HG03457 (cell line): ENCODE data around the gene ZBTB42.

Source experiments
- ATAC-seq: cut with Tn5 transposase; IDR thresholded peaks from one replicate; pipeline ENCODE4 v1.9.1; 2021; ENCODE audit warnings: moderate number of reproducible peaks; ENCODE audit not compliant: unreplicated experiment

Gene ZBTB42

DNA sequence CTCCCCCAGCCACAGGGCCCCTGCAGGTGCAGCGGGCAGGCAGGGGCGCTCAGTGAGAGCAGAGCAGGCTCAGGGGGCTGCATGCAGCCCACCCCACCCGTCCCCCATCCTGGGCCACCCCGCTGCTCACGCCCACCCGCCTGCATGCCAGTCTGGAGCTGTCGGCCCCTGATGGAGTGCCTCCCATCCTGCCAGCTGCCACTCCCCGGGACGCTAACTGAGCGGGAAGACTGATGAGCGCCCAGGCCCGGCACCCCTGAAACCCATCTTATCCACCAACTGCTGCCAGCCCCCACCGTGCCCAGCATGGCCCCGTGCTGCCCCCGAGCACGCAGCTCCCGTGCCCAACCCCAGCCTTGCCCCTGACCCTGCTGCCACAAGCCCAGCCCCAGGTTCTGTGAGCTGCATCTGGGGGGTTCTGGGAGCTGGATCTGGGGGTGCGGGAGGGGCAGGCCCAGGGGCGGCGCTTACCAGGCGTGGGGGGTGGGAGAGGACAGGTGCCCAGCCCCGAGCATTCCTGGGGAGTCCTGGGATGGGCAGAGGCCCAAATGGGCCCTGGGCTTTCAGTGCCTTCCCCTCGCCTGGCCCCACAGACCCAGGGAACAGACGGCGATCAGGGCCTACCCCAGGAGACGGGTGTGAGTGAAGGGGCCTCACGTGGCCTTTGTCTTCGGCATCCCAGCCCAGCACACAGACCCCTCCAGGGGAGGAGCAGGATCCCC, 18.7 kb upstream of the ZBTB42 start:
- ATAC-seq, result no peak

DNA sequence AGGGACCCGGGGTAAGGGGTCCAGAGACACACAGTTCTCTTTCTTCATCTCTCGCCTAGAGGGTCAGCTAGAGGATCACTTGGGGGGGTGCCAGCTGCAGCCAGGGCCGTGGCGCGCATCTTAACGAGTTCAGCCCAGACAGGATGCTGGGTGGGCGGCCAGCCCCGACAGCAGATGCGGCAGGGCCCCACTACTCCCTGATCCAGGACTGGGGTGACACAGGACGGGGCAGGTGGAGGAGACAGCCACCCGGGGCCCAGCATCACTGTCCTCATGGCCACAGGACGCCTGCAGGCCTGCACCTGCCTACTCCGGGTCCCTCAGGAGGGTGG, 18.1 kb upstream of the ZBTB42 start:
- ATAC-seq, result no peak

DNA sequence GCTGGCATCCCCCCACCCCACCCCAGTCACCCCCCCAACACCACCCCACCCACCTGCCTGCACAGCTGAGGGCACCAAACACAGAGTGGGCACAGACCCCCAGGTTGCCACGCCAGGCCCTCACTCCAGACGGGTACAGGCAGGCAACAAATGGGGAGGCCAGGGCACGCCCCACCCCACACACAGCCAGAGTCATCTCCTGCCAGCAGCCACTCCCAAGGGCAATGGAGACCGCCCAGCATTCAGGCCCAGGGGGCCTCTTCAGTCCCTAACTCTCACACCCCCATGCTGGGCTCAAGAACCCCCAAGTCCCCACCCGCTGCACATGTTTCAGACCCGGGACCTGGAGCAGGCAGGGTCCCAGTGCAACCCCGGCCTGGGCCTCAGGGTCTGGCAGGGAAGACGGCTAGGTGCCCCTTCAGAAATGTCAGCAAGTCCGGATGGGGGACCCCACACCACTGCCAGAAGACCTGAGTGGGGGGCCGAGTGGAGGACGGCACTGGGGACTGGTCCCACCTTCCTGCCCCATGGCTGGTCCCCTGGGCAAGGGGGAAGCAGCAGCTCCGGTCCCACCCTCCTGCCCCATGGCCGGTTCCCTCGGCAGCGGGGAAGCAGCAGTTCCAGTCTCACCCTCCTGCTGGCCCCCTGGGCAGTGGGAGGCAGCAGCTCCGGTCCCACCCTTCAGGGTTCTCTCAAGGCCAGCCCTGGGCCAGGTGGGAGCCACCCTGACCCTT, 17.2 kb upstream of the ZBTB42 start:
- no peak for ATAC-seq

DNA sequence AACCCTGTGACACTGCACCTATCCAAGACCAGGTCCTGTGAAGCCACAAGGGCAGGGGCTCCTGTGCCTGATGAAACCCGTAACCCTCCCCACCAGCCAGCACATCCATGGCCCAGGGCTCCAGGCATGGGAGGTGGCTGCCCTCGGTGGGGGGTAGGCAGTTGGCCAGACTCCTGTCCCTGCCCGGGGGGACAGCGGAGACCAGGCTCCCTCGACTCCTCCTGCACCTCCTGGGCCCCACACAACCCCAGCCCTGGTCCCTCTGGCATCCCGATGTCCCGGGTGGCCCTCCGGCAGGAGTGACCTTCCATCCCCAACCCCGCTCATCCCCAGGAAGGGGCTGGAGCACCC, 16.7 kb upstream of the ZBTB42 start:
- ATAC-seq, result no peak

DNA sequence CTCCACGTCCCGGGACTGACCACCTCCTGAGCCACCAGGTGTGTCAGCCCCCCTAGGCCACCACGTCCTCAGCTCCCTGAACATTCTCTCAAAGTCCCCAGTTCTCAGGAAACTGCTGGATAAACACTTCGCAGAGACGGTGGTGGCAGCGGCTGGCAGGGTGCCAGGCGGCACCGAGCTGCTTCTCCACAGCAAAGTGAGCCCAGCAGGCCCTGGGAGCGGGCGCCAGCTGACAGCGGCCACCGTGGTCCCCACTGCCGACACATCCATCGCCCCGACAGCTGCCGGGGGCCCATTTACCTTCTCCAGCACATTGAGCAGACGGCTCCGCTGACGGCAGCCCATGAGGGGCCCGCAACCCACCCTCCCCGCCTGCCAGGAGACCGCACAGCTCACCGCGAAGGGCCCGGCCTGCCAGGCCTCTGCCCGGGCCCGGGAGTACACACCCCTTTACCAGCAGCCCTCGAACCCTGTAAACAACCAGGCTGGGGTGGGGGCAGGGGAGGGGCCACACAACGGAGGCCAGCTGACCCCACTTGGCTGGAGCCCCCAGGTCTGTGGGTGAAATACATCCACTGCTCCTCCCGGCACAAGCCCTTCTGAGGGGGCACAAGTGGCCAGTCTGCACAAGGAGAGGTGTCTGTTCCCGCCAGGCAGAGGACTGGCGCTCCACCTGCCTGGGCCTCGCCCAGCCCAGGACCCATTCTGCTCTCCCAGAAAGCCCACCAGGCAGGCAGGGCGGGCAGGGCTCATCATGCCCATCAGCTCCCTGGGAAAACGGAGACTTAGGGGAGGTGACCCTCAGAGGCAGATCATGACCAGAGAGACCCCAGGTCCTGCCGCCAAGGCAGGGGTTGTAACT, 15.8 kb upstream of the ZBTB42 start:
- no peak for ATAC-seq

DNA sequence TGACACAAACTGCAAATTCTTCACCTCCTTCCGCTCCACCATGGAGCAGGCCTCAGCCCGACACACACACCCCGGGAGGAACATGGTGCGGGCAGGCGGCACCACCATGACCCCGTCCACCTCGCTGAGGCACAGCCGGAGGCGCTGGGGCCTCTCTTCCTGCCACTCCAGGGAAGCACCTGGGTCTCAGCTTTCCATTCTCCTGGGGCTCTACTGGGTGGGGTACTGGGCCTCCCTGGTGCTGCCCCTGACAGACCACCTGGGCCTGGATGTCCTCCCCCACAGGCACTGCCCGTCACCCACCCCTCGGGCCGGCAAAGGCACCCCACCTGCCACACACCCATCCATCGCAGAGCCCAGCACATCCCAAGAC, 15.2 kb upstream of the ZBTB42 start:
- ATAC-seq, result no peak

DNA sequence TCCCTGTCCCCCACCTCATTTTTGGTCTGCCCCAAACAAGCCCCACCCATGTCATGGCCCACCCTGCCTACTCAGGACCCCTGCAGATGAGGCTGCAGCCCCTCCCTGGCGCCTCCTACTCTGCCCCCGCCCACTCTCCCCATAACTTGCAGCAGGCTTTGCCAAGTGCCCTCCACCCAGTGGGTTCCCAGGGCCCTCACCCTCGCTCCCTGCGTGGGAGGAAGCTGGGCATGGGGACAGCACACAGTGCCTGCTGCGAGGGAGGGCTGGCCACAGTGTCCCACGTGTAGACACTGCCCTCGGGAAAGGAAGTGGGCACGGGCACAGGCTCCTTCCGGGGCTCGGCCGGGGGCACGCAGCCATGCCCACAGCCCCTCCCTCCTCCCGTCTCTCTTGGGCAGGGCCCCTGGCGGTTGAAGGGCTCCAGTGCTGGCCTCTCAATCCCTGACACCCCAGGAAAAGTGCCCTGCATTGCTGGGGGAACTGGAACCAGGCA, 14.8 kb upstream of the ZBTB42 start:
- ATAC-seq, result no peak

DNA sequence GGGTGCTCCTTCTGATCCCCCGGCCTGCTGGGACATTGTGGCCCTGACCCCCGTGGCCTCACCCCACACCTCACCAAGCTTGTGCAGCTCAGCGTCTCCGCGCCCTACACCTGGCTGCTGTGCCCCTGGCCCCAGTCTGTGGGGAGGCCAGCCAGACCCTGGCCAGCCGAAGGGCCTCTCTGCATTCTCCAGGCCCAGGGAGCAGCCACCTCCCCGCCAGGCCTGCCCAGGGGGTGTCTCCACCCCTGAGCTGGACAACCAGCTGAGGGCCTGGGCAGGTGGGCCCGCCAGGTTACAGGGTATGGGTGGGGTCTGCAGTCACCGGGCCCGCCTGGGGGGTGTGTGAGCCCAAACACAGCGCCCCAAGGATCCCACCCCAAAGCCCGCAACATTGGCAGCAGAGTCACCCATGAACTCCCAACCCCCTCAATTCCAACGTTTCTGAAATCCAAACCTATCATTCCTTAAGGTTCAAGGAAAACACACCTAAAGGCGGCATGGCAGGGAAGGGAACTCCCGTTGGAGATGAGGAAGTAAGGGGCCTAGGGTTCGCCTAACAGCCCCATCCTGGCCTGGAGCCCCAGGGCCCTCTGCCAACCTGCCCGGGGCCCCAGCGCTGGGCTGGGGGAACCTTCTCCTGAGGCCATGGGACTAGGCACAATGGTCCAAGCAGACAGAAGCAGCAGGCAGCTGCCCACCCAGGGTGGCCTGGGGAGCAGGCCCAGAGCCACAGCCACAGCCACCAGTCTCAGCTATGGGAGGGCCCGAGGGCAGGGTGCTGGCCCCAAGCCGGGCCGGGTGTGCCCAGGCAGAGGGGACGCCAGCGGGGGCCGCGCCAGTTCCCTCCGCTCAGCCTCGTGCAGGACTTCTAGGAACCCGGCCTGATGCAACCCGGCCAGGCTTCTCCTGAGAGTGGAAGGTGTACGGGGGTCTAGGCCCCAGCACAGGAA, 13.9 kb upstream of the ZBTB42 start:
- ATAC-seq, result no peak

DNA sequence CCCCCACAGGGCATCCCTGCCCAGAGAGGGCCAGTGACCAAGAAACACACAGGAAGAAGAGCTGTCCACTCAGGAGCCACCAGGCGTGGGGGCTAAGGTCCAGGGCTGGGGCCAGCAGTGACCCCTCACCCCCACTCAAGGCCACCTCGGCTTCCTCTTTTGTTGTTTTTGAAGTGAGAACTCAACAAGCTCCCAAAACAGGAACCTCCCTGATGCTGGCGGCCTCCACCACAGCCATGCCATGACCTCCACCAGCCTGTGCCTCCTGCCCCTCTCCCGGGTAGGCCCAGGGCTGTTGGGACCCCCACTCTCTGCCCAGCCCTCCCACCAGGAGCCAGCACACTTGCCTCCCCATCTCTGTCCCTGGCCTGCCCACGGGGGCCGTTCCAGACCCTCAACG, 13.2 kb upstream of the ZBTB42 start:
- no peak for ATAC-seq

DNA sequence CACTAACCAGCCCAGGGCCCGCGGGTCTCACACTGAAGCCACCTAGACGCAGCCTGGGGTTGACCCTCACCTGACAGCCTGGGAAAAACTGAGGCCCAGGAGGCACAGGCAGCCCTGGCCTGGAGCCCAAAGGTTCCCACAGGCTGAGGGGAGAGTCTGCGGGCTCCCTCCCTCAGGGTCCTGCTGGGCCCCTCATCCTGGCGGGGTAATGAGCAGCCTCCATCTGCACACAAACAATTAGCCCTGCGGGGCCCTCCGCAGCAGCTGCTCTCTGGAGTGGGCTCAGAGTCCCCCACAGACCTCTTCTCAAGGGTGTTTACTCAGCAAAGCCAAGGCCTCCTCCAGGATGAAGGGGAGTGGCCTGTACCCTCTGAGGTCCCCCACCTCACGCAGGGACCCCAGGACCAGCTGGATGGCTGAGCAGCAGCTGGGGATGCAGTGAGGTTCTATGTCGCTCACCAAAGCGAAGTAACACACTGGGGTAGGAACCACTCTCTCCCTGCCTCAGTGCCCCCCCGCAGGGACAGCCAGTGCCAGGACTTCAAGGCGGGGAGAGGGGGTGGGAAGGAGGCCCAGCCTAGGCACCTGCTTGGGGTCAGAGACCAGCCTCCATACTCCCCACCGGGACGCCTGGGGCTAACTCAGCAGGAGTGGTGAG, 12.6 kb upstream of the ZBTB42 start:
- ATAC-seq, result no peak

DNA sequence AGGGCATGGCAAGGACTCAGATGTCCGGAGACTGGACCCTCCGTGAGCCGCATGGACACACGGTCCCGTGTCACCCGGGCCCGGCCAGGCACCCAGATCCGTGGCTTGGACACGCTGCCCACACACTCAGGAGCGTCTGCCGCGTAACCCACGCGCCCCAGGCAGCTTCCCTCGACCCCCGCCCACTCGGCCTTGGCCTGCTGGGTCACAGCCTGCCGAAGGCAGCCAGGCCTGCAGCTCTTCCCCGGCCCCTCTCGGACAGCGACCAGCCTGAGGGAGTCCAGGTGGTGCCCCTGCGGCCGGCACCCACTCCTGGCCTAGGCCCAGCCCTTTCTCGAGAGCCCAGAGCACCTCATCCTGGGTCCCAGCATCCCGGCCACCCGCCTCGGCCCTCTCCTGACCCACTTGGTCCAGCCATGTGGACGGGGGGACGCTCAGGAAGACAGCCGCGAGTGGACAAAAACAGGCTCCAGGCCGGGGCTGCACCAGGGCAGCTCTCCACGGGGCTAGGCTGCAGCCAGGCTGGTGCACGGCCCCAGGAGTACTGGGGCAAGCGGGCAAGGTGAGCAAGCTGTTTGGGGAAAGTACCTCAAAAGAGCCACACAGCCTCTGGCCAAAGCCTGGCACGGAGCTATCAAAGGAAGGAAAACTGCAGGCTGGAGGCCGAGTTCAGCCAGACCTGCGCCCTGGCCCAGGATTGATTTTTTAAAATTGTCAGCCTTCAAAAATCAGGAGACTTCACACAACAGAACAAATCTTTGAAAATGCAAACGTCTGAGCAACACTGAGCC, 11.8 kb upstream of the ZBTB42 start:
- no peak for ATAC-seq

DNA sequence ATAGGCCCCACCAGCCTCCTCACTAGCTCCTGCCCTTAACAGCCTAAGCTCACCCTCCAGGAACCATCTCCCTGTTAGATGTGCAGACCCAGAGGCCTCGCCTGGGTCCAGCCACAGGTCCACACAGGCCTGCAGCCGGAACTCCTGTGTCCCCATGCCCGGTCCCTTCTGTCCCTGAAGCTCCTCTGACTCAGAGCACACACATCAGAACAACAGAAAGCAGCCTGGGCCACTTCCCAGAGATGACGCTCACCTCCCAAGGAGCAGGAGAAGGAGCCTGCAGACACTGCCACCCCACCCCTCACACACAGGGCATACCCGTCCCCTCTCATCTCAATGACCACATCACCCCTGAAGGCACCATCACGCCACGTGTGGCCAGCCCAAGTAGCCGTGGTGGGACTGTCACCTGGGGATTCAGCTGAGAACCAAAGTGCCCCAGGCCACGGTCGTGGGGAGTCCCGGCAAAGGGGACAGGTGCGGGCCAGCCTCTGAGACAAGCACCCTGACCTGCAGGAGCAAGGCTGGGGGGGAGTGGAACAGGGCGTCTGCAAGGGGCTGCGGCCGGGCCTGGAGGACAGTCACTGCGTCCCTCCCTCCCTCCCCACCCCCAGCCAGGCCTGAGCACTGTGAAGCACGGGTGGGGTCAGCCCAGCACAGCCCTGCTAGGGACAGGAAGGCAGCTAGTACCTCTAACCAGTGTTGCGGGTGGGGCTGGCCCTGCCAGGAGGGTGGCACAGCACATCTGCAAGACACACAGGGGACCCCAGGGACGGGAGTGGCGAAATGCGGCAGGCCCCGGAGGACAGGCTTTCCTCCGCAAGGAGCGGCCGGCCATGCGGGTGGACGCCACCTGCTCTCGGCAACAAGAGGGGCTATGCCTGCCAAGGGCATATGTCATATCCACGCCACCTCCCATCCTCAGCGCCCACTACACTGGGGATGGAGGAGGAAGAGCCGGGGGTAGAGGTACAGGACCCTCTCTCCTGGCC, 10.9 kb upstream of the ZBTB42 start:
- ATAC-seq, result no peak

DNA sequence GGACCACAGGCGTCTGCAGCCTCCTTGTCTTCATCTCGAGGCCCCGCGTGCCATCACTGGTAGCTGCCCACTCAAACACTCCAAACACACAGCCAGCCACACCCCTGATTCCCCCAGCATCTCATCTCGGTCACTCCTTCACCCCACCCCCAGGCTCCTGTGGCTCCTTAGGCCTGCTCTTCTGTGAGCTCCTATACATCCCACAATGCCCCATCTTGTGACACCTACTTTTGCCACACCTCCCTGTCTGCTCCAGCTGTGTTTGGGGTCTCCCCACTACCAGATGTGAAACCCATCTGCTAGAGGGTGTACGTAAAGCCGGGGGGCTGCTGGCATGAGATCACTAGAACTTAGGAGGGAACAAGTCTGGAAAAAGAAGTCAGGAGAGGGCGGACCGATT, 9.5 kb upstream of the ZBTB42 start:
- no peak for ATAC-seq

DNA sequence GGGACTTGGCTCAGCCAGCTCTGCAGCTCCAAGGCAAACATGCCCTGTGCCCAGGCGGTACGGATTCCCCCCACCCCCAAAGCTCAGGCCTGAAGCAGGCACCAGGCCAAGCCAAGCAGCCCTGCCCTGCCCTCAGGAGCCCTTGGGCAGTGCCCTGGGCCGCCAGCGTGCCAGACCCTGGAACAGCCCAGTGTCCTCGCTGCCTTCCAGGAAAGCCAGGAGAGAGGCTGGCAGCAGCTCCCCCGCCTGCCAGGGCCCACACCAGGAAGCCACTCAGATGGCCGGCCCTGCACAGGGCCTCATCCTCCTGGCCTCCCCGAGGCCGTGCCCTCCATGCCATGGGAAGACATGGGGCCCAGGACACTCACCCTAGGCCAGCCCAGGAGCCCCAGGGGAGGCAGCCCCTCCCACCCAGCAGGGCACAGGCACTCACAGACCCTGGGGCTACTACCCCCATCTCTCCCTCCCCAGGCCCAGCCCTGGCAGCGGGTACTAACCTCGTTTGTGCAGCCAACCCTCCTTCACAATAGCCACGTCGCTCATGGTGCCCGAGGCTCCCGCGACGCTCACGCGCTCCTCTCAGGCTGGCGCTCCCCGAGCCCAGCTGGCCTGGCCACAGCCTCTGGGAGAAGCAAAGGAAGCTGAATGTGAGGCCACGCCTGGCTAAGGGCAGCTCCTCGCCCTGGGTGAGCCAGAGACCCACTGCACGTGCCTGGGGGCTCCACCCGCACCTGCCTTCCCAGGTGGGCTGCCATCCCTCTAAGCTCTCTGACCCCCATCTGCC, 8.6 kb upstream of the ZBTB42 start:
- no peak for ATAC-seq

DNA sequence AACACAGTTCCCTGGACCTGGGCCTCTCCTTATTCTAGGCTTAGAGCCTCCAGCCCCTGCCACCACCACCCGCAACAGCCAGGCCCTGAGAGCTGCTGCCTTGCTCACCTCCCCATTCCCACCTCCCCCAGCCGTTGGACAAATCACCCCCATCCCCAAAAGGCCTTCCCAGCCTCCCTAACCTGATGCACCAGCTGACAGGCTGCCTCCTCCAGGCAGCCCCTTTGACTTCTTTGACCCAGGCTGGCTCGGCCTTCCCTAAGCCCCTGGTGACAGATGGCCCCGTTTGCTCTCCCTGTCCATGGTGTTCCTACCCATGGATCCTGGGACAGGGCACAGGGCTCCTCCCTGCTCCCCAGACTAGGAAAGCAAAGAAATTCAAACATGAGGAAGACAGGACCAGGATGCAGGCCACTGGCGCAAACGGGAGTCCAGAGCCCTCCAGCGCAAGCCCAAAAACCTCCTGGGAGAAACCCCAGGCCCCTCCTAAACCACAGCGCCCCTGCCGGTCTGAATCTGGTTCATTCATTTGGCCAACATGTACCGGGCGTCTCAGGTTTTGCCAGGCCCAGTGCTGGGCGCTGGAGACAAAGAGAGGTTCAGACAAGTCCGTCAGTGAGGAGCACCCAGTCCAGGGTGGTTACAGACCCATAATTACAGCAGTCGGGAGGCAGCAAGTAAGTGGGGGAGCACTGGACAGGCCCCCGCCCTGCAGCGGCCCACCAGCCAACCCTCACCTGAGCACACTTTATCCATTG, 7.8 kb upstream of the ZBTB42 start:
- no peak for ATAC-seq

DNA sequence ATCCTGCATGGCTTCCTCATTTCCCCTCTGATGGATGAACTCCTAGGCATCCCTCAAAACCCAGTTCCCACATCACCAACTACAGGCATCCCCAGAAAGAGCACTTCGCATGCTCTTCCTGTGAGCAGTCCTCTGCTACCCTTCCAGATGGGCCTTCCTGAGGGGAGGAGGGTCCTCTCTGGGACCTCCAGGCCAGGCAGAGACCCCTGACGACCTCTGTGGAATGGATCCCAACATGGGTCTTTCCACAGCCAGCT, 7.3 kb upstream of the ZBTB42 start:
- ATAC-seq, result no peak

DNA sequence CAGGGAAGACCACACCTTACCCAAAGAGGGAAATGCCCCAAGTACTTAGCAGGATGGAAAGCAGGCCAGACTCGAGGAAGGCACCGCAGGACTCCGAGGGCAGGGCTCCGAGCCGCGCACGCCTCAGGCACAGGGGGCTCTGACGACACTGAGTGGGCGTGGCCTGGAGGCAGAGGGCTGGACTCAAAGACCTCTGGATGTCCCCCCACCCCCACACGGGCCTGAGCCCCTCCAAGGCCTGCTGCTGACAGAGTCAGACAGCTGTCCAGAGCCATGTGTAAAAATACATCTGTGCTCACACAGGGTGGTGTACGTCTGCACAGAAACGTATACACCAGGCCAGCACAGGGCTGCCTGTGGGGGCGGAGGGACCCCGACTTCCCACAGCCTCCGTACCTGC, 6.8 kb upstream of the ZBTB42 start:
- no peak for ATAC-seq
